Mesothelial cell of epicardium (in vitro differentiated cells): ENCODE measurements around the gene SUN2. TPM values are rescaled to one million over a fixed set of nuclear protein-coding genes. Genes with fewer than 3 reads are reported as not detected.

Experiments
- DNase-seq, 2 experiments: peaks; one replicate each; pipeline ENCODE4 v3.0.0; 2021; ENCODE audit warnings: low spot score in 2 of 2; ENCODE audit not compliant: unreplicated experiment in 2 of 2
- H3K27ac Mint-ChIP-seq: 2 replicates; pipeline ENCODE4 v1.8.0; 2021; ENCODE audit warnings: mixed read lengths
- H3K27me3 Mint-ChIP-seq: 2 replicates; pipeline ENCODE4 v1.8.0; 2021; ENCODE audit warnings: low read depth, mixed read lengths
- H3K36me3 Mint-ChIP-seq: 2 replicates; pipeline ENCODE4 v1.8.0; 2021; ENCODE audit warnings: mixed read lengths
- H3K4me1 Mint-ChIP-seq: 2 replicates; pipeline ENCODE4 v1.8.0; 2021; ENCODE audit warnings: mixed read lengths
- H3K4me3 Mint-ChIP-seq: 2 replicates; pipeline ENCODE4 v1.8.0; 2021; ENCODE audit warnings: mild to moderate bottlenecking, moderate library complexity, mixed read lengths
- H3K9me3 Mint-ChIP-seq: 2 replicates; pipeline ENCODE4 v1.8.0; 2021; ENCODE audit warnings: mixed read lengths
- CTCF ChIP-seq: fragments of 200-600 bp; sonication (generic); IDR thresholded peaks from one replicate; pipeline ENCODE4 v1.5.0; 2021; ENCODE audit warnings: antibody characterized with exemption; ENCODE audit not compliant: unreplicated experiment
- total RNA-seq: library from RNA; stranded (reverse); gene quantifications from 3 replicates; pipeline ENCODE4 v1.2.1, GENCODE V29; 2021

The SUN2 gene
- total RNA-seq, 1 donor from 2014 or later: 61.2 TPM

- peaks cover 47% of the 10 kb centered on the region for H3K4me1 Mint-ChIP-seq
- DNase-seq: no peak
- H3K9me3 Mint-ChIP-seq: no peaks in the 10 kb centered on the region
- H3K27ac Mint-ChIP-seq: no peak overlapping the region
- H3K36me3 Mint-ChIP-seq: peaks cover 6% of the 10 kb centered on the region
- H3K4me3 Mint-ChIP-seq: no peak overlapping the region
- TF ChIP-seq CTCF: no peak
- H3K27me3 Mint-ChIP-seq: no peaks in the 10 kb centered on the region
Observed at GRCh38 chr22:38710866-38711265, 44.9 kb downstream of the SUN2 start.

GRCh38 chr22:38710351-38710750 is 45.4 kb downstream of the SUN2 start:
- TF ChIP-seq CTCF: no peak
- DNase-seq: no peak
- H3K36me3 Mint-ChIP-seq: peaks cover 6% of the 10 kb centered on the region
- H3K9me3 Mint-ChIP-seq: no peaks in the 10 kb centered on the region
- H3K27me3 Mint-ChIP-seq: no peaks in the 10 kb centered on the region
- no peak overlapping the region for H3K4me3 Mint-ChIP-seq
- peaks cover 46% of the 10 kb centered on the region for H3K4me1 Mint-ChIP-seq
- H3K27ac Mint-ChIP-seq: no peak overlapping the region

GRCh38 chr22:38709306-38709705 is 46.5 kb downstream of the SUN2 start:
- no peak for DNase-seq
- Mint-ChIP-seq H3K4me3 (no peak overlapping the region), H3K27ac (no peak overlapping the region), H3K27me3 (no peaks in the 10 kb centered on the region), H3K36me3 (peaks cover 6% of the 10 kb centered on the region), H3K4me1 (peaks cover 45% of the 10 kb centered on the region), H3K9me3 (no peaks in the 10 kb centered on the region)
- no peak for TF ChIP-seq CTCF

GRCh38 chr22:38707984-38708383 is 47.8 kb downstream of the SUN2 start:
- Mint-ChIP-seq H3K4me3 (peak overlapping the region; percentile 28), H3K9me3 (no peaks in the 10 kb centered on the region), H3K27me3 (no peaks in the 10 kb centered on the region), H3K27ac (no peak overlapping the region), H3K36me3 (peaks cover 6% of the 10 kb centered on the region), H3K4me1 (peaks cover 34% of the 10 kb centered on the region)
- no peak for DNase-seq
- no peak for TF ChIP-seq CTCF

GRCh38 chr22:38707346-38707745 is 48.5 kb downstream of the SUN2 start:
- peak overlapping the region; percentile 93 for H3K27ac Mint-ChIP-seq
- no peaks in the 10 kb centered on the region for H3K27me3 Mint-ChIP-seq
- no peak for DNase-seq
- no peaks in the 10 kb centered on the region for H3K9me3 Mint-ChIP-seq
- H3K36me3 Mint-ChIP-seq: peaks cover 6% of the 10 kb centered on the region
- H3K4me1 Mint-ChIP-seq: peaks cover 31% of the 10 kb centered on the region
- H3K4me3 Mint-ChIP-seq: peak overlapping the region; percentile 89
- TF ChIP-seq CTCF: no peak

- peak overlapping the region; percentile 93 for H3K27ac Mint-ChIP-seq
- no peak for TF ChIP-seq CTCF
- H3K4me3 Mint-ChIP-seq: peak overlapping the region; percentile 89
- DNase-seq: no peak
- H3K4me1 Mint-ChIP-seq: peaks cover 31% of the 10 kb centered on the region
- H3K9me3 Mint-ChIP-seq: no peaks in the 10 kb centered on the region
- peaks cover 6% of the 10 kb centered on the region for H3K36me3 Mint-ChIP-seq
- H3K27me3 Mint-ChIP-seq: no peaks in the 10 kb centered on the region
Observed at GRCh38 chr22:38706901-38707195, 49.0 kb downstream of the SUN2 start.
